A549 (cell line): ENCODE measurements around the gene LANCL2. TPM values are rescaled to one million over a fixed set of nuclear protein-coding genes. Genes with fewer than 3 reads are reported as not detected.
A peak's percentile ranks its signal among the peaks of the same experiment; 100 is the strongest.

Experiments
- ATAC-seq, 2 experiments: fragments of 200-7000 bp in 1 of 2; fragments of >200 bp in 1 of 2; cut with Nextera tagmentation in 1 of 2; cut with Tn5 transposase in 1 of 2; 3 replicates each; pipeline versions ENCODE4 v1.8.0 to v1.9.1; 2018 to 2020; ENCODE audit warnings: mild to moderate bottlenecking in 1 of 2, moderate library complexity in 1 of 2
- CTCF ChIA-PET: fragments of 300-600 bp; sonication (Branson Sonifier 250); formaldehyde crosslinking; extraction: SDS; loops from one replicate; lab custom pipeline; 2021; ENCODE audit warnings: antibody characterized with exemption, inconsistent platforms; lab: Yijun Ruan, JAX
- POLR2A ChIA-PET: fragments of 350-600 bp; formaldehyde crosslinking; extraction: SDS; loops from one replicate; lab custom pipeline; 2021; ENCODE audit warnings: antibody characterized with exemption, inconsistent platforms; lab: Yijun Ruan, JAX
- DNase-seq, 2 experiments: peaks; one replicate each; pipeline versions ENCODE4 v3.0.0 to v3.0.0-alpha.2; 2011 to 2016; ENCODE audit warnings: low read depth in 1 of 2, low spot score in 1 of 2
- FAIRE-seq: peaks from 2 replicates; lab custom pipeline; 2011; peaks lifted over from hg19 to GRCh38; lab: Jason Lieb, UNC
- H3K27ac ChIP-seq, 2 experiments: fragments of >200 bp; sonication (Bioruptor Twin); formaldehyde crosslinking; 3 replicates each; pipeline ENCODE4 v1.5.1; 2016 to 2017
- H3K4me1 ChIP-seq: fragments of >200 bp; sonication (Bioruptor Twin); formaldehyde crosslinking; 3 replicates; pipeline ENCODE4 v1.6.1; 2016
- H3K4me2 ChIP-seq: fragments of >200 bp; sonication (Bioruptor Twin); formaldehyde crosslinking; 3 replicates; pipeline ENCODE4 v1.6.1; 2016
- H3K4me3 ChIP-seq: fragments of >200 bp; sonication (Bioruptor Twin); formaldehyde crosslinking; 3 replicates; pipeline ENCODE4 v1.5.1; 2016
- H3K9me3 ChIP-seq: fragments of >200 bp; sonication (Bioruptor Twin); formaldehyde crosslinking; 3 replicates; pipeline ENCODE4 v1.6.1; 2016
- CBX8 ChIP-seq: fragments of 200-600 bp; sonication (generic); IDR thresholded peaks from 2 replicates; pipeline ENCODE4 v1.6.1; 2016
- CHD2 ChIP-seq: fragments of 150-350 bp; IDR thresholded peaks from 2 replicates; pipeline ENCODE4 v1.6.1; 2014; ENCODE audit warnings: low read length; ENCODE audit not compliant: partially characterized antibody
- CHD4 ChIP-seq: fragments of 200-600 bp; sonication (generic); IDR thresholded peaks from 2 replicates; pipeline ENCODE4 v1.6.1; 2016; ENCODE audit warnings: antibody characterized with exemption, mild to moderate bottlenecking, borderline replicate concordance
- EHF ChIP-seq: fragments of 250-450 bp; sonication (Bioruptor Pico); IDR thresholded peaks from 2 replicates; pipeline ENCODE4 v1.5.0; 2020; ENCODE audit warnings: mild to moderate bottlenecking
- EHMT2 ChIP-seq: fragments of 200-600 bp; sonication (generic); IDR thresholded peaks from 2 replicates; pipeline ENCODE4 v1.6.1; 2016; ENCODE audit warnings: antibody characterized with exemption, low read depth, mild to moderate bottlenecking, moderate library complexity
- FOSL2 ChIP-seq, 2 experiments: fragments of 450-650 bp in 1 of 2; fragments of >200 bp in 1 of 2; sonication (Bioruptor Twin) in 1 of 2; formaldehyde crosslinking; IDR thresholded peaks; 2 replicates each; pipeline versions ENCODE4 v1.5.0 to v1.6.1; 2016 to 2020; ENCODE audit warnings: mild to moderate bottlenecking in 1 of 2, moderate library complexity in 1 of 2
- GATA3 ChIP-seq: IDR thresholded peaks from 2 replicates; pipeline ENCODE4 v1.6.1; 2012; ENCODE audit warnings: borderline replicate concordance
- HDAC2 ChIP-seq: fragments of 200-600 bp; sonication (generic); IDR thresholded peaks from 2 replicates; pipeline ENCODE4 v1.6.1; 2016
- HOXB5 ChIP-seq: fragments of 250-450 bp; sonication (Bioruptor Pico); IDR thresholded peaks from 2 replicates; pipeline ENCODE4 v1.5.0; 2020; ENCODE audit warnings: mild to moderate bottlenecking, moderate library complexity
- KDM5A ChIP-seq: fragments of 200-600 bp; sonication (generic); IDR thresholded peaks from 2 replicates; pipeline ENCODE4 v1.6.1; 2016; ENCODE audit warnings: antibody characterized with exemption, mild to moderate bottlenecking
- MAFK ChIP-seq: fragments of 450-650 bp; IDR thresholded peaks from 2 replicates; pipeline ENCODE4 v1.6.1; 2014; ENCODE audit not compliant: partially characterized antibody
- MYC ChIP-seq: IDR thresholded peaks from 2 replicates; pipeline ENCODE4 v1.6.1; 2012; ENCODE audit warnings: mild to moderate bottlenecking, inconsistent platforms, low read length, improper control_type of control experiment, borderline replicate concordance
- NFE2L2 ChIP-seq: fragments of 150-350 bp; conservative IDR thresholded peaks from 2 replicates; pipeline ENCODE4 v1.6.1; 2014; ENCODE audit warnings: low read length
- POLR2A ChIP-seq: IDR thresholded peaks from 2 replicates; pipeline ENCODE4 v1.6.1; 2012; ENCODE audit warnings: mild to moderate bottlenecking, low read length
- RAD21 ChIP-seq, 2 experiments: fragments of >200 bp in 1 of 2; sonication (Bioruptor Twin) in 1 of 2; formaldehyde crosslinking in 1 of 2; IDR thresholded peaks in 1 of 2; conservative IDR thresholded peaks in 1 of 2; 2 replicates in 1 of 2; 3 replicates in 1 of 2; pipeline ENCODE4 v1.6.1; 2012 to 2018; ENCODE audit warnings: inconsistent platforms in 1 of 2
- RARB ChIP-seq: fragments of 250-450 bp; sonication (Bioruptor Pico); IDR thresholded peaks from 2 replicates; pipeline ENCODE4 v1.8.0; 2021; ENCODE audit warnings: mild to moderate bottlenecking, moderate library complexity
- RCOR1 ChIP-seq: fragments of 150-350 bp; IDR thresholded peaks from 2 replicates; pipeline ENCODE4 v1.6.1; 2014; ENCODE audit warnings: antibody characterized with exemption, low read length, low read depth
- SMC3 ChIP-seq: fragments of >200 bp; sonication (Bioruptor Twin); formaldehyde crosslinking; IDR thresholded peaks from 3 replicates; pipeline ENCODE4 v1.6.1; 2018; ENCODE audit warnings: inconsistent platforms
- TP53 ChIP-seq: fragments of 250-450 bp; sonication (Bioruptor Pico); IDR thresholded peaks from 2 replicates; pipeline ENCODE4 v1.5.0; 2021; ENCODE audit warnings: mild to moderate bottlenecking, moderate library complexity
- WGBS: methylation state at CpG from one replicate; pipeline ENCODE4 v1.1.6; 2017; ENCODE audit errors: missing lambda C conversion rate; 5-methylcytosine and 5-hydroxymethylcytosine counted together
- polyA plus RNA-seq, 4 experiments: library from polyadenylated mRNA; depleted of rRNA in 3 of 4; stranded (reverse); fragments of >200 nt; fragmentation: RNase III in 1 of 4; extraction: RNeasy Plus Mini Kit Qiagen cat#74134 plus additional on column Dnase treatment in 1 of 4; gene quantifications; 2 replicates in 3 of 4; 3 replicates in 1 of 4; pipeline ENCODE4 v1.2.3, GENCODE V29; 2011 to 2017
- TF ChIP-seq, protein P1 (sequence below): fragments of 200-600 bp; sonication (generic); IDR thresholded peaks from 2 replicates; pipeline ENCODE4 v1.6.1; 2016; ENCODE audit warnings: antibody characterized with exemption, mild to moderate bottlenecking, moderate library complexity
- TF ChIP-seq, protein P2 (sequence below): fragments of >200 bp; sonication (Bioruptor Twin); formaldehyde crosslinking; IDR thresholded peaks from 3 replicates; pipeline ENCODE4 v1.6.1; 2016
- TF ChIP-seq, protein P3 (sequence below): fragments of 150-350 bp; IDR thresholded peaks from 2 replicates; pipeline ENCODE4 v1.6.1; 2014; ENCODE audit warnings: low read depth, mild to moderate bottlenecking, low read length

LANCL2 gene
- polyA plus RNA-seq, 2 of the 4 experiments (the other 2 are of a cell fraction): 8.0 to 12.4 TPM

DNA sequence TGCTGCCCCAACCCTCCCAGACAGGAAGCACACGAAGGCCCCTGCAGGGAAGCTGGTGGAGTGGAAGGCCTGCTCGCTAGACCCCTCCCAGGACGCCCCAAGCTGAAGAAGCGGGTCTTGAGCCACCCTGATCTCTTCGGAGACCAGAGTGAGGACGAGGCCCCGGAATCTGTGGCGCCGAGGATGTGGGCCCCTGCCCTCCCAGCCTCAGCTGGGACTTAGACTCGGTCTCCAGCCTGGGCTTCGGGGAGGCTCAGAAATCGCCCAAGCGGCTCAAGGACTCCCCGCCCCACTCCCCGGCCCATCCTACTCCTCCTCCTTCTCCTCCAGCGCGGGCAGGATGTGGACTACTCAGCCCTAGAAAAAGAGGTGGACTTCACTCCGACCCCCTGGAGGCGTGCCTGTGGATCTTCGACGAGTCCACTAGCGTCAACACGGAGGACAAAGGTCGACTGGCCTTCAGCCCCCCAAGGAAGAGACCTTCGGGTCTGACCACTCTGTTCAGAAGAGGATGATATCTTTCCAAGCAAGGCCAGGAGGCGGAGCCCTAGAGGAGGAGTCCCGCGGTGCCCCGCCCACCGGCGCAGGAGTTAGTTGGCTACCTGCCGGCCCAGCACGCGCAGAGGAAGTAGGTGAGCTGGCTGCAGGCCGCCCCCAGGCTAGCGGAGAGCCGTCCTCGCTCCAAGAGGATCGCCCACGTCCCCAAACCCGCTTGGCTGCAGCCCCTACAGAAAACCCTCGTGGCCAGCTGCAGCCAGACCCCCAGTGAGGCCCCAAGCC, 21.9 kb upstream of the LANCL2 start:
- no peaks in the 10 kb centered on the region for H3K9me3 ChIP-seq
- 65% methylated on average over 34 of the region's 42 CpGs for WGBS

DNA sequence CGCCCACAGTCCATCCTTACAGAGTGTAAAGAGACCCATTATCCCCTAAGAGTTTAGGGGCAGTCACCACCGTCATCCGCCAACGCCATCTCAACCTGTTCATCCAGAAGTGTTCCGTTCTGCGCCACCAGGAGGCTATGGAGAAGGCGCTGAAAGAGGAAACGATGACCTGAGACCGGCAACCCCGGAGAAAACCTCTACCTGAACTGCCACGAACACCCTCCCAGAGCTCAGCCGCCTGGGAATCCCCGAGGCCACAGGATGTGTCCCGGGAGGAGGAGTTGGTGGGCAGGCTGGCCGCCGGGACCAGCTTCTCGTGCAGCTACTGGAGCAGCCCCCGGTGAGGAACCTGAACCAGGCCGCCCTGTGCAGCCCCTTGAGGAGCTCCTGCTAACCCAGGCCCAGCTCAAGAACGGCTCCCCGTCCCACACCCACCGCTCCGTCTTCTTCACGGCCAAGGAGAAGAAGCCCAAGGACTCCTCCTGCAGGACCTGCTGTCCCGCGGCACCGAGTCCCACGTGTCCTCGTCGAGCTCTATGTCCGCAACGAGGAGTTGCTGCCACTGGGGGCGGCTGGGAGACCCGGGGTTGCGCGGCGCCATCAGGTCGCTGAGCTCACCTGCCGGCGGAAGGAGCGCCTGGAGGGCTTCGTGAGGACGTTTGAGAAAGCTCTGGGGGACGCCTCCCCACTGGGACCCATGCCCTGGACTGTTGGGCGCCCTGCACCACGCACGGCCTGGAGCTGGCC, 21.1 kb upstream of the LANCL2 start:
- POLR2A ChIA-PET: no interaction called here
- H3K4me1 ChIP-seq: 0 out of 3 replicates have a peak, but pooled peaks cover 5% of the 10 kb centered on the region
- no peak overlapping the region for H3K4me2 ChIP-seq
- DNase-seq (no peak), FAIRE-seq (no peak), ATAC-seq (peak in 1 of 2 experiments; percentile 38; a peak in 3 of 6 replicates)
- no peak overlapping the region for H3K27ac ChIP-seq
- CTCF ChIA-PET: interaction anchor here (1.0 to 1.3 kb wide), 5 partner anchors 10 to 89 kb away, joined by 3 to 5 read pairs (median 3); partner anchors contain the start of gene LANCL2
- TF ChIP-seq MYC (no peak), HDAC2 (no peak), RAD21 (conservative IDR thresholded peaks at IDR 0.05 in 1 of 2, IDR thresholded peaks at IDR 0.05 in 1 of 2) (no peak), EHF (CRISPR knock-in tag) (no peak), SMC3 (no peak), CHD2 (no peak), EHMT2 (no peak), MAFK (no peak), POLR2A (no peak), HOXB5 (CRISPR knock-in tag) (no peak), KDM5A (no peak), TP53 (CRISPR knock-in tag) (no peak), RARB (CRISPR knock-in tag) (no peak), GATA3 (no peak)
- TF ChIP-seq, protein P1, sequence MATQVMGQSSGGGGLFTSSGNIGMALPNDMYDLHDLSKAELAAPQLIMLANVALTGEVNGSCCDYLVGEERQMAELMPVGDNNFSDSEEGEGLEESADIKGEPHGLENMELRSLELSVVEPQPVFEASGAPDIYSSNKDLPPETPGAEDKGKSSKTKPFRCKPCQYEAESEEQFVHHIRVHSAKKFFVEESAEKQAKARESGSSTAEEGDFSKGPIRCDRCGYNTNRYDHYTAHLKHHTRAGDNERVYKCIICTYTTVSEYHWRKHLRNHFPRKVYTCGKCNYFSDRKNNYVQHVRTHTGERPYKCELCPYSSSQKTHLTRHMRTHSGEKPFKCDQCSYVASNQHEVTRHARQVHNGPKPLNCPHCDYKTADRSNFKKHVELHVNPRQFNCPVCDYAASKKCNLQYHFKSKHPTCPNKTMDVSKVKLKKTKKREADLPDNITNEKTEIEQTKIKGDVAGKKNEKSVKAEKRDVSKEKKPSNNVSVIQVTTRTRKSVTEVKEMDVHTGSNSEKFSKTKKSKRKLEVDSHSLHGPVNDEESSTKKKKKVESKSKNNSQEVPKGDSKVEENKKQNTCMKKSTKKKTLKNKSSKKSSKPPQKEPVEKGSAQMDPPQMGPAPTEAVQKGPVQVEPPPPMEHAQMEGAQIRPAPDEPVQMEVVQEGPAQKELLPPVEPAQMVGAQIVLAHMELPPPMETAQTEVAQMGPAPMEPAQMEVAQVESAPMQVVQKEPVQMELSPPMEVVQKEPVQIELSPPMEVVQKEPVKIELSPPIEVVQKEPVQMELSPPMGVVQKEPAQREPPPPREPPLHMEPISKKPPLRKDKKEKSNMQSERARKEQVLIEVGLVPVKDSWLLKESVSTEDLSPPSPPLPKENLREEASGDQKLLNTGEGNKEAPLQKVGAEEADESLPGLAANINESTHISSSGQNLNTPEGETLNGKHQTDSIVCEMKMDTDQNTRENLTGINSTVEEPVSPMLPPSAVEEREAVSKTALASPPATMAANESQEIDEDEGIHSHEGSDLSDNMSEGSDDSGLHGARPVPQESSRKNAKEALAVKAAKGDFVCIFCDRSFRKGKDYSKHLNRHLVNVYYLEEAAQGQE: no peak
- WGBS: 71% methylated on average over 25 of the region's 47 CpGs
- H3K9me3 ChIP-seq: no peaks in the 10 kb centered on the region
- no peak overlapping the region for H3K4me3 ChIP-seq

More for the DNA sequence above, 21.9 kb upstream of the LANCL2 start:
- TF ChIP-seq, protein P2, sequence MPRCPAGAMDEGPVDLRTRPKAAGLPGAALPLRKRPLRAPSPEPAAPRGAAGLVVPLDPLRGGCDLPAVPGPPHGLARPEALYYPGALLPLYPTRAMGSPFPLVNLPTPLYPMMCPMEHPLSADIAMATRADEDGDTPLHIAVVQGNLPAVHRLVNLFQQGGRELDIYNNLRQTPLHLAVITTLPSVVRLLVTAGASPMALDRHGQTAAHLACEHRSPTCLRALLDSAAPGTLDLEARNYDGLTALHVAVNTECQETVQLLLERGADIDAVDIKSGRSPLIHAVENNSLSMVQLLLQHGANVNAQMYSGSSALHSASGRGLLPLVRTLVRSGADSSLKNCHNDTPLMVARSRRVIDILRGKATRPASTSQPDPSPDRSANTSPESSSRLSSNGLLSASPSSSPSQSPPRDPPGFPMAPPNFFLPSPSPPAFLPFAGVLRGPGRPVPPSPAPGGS: no peak
- TF ChIP-seq CHD4: no peak
- ChIA-PET CTCF (interaction anchor here (0.9 to 1.3 kb wide), 6 partner anchors 9 to 90 kb away, joined by 3 to 5 read pairs (median 3); partner anchors contain the start of gene LANCL2), POLR2A (no interaction called here)
- no peak for FAIRE-seq
- ATAC-seq: no peak; a peak in 1 of 6 replicates
- H3K4me2 ChIP-seq: no peak overlapping the region
- H3K4me3 ChIP-seq: no peak overlapping the region
- no peak overlapping the region for H3K27ac ChIP-seq
- no peaks in the 10 kb centered on the region for H3K4me1 ChIP-seq
- no peak for DNase-seq

DNA sequence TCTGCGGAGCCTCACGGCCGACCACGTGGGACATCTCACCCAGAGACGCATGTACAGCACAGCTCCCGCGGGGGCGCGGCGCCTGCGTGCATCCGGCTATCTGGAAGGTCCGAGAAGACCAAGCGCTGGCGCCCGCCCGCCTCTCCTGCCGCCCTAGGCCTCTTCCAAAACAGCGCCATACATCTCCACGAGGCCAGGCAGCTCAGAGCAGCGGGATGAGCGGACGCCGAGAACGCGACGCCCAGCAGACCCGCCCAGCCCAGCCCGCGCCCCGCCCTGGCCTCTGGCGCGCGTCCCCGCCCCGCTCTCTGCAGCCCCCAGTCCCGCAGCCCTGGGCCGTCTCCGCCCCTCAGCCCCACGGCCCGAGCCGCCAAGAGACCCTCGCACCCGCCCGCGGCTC, 20.3 kb upstream of the LANCL2 start:
- no peak overlapping the region for H3K27ac ChIP-seq
- CTCF ChIA-PET: interaction anchor here (1.3 kb wide), 2 partner anchors 15 to 31 kb away, joined by 3 read pairs; no protein-coding TSS in a partner anchor
- no peak overlapping the region for H3K4me2 ChIP-seq
- H3K4me3 ChIP-seq: no peak overlapping the region
- H3K9me3 ChIP-seq: no peaks in the 10 kb centered on the region
- FAIRE-seq (no peak), DNase-seq (no peak), ATAC-seq (no peak)
- WGBS: 87% methylated on average over 33 of the region's 46 CpGs
- POLR2A ChIA-PET: no interaction called here
- 0 out of 3 replicates have a peak, but pooled peaks cover 5% of the 10 kb centered on the region for H3K4me1 ChIP-seq
- TF ChIP-seq FOSL2 (IDR thresholded peaks at IDR 0.05): no peak
- no peak for TF ChIP-seq FOSL2 (CRISPR knock-in tag; IDR thresholded peaks at IDR 0.05)
- no peak for TF ChIP-seq EHF (CRISPR knock-in tag)
- TF ChIP-seq, protein P3, sequence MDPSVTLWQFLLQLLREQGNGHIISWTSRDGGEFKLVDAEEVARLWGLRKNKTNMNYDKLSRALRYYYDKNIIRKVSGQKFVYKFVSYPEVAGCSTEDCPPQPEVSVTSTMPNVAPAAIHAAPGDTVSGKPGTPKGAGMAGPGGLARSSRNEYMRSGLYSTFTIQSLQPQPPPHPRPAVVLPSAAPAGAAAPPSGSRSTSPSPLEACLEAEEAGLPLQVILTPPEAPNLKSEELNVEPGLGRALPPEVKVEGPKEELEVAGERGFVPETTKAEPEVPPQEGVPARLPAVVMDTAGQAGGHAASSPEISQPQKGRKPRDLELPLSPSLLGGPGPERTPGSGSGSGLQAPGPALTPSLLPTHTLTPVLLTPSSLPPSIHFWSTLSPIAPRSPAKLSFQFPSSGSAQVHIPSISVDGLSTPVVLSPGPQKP: no peak
- no peak for TF ChIP-seq RAD21 (conservative IDR thresholded peaks at IDR 0.05 in 1 of 2, IDR thresholded peaks at IDR 0.05 in 1 of 2)
- TF ChIP-seq, protein P1: no peak
- TF ChIP-seq NFE2L2: no peak
- no peak for TF ChIP-seq CBX8
- no peak for TF ChIP-seq RCOR1
